HCT116 (cell line): ENCODE data around the gene ABCA1. TPM values are rescaled to one million over a fixed set of nuclear protein-coding genes. Genes with fewer than 3 reads are reported as not detected.

ENCODE experiments used
- ATAC-seq: fragments of 200-7000 bp; cut with Tn5 transposase; 2 replicates; pipeline ENCODE4 v1.9.1; 2020; ENCODE audit warnings: mild to moderate bottlenecking, moderate library complexity
- BruUV-seq: library from RNA; stranded (reverse); fragments of 400-500 nt; replicated peaks from 2 replicates; lab custom pipeline; 2021; lab: Mats Ljungman, UMichigan
- CTCF ChIA-PET: fragments of 300-600 bp; sonication (Branson Sonifier 250); formaldehyde crosslinking; loops from one replicate; lab custom pipeline; 2021; ENCODE audit warnings: antibody characterized with exemption; lab: Charles Lee
- POLR2A ChIA-PET: fragments of 300-600, 350-600 bp; sonication (Branson Sonifier 250); formaldehyde crosslinking; loops from one replicate; lab custom pipeline; 2021; ENCODE audit warnings: antibody characterized with exemption; lab: Charles Lee
- RAD21 ChIA-PET, 2 experiments: fragments of 300-600 bp; sonication (Branson Sonifier 250); formaldehyde crosslinking; loops; one replicate each; lab custom pipeline; 2023; ENCODE audit warnings: low total read pairs in 2 of 2; ENCODE audit not compliant: uncharacterized antibody in 2 of 2, unreplicated experiment in 2 of 2, low non-redundant PET in 1 of 2; lab: Charles Lee
- DNase-seq: peaks from one replicate; pipeline ENCODE4 v3.0.0-alpha.2; 2010; ENCODE audit warnings: low read depth, low spot score
- H2AFZ ChIP-seq: fragments of 200-600 bp; shearing (Covaris generic), sonication (generic); 2 replicates; pipeline ENCODE4 v1.6.1; 2017; ENCODE audit warnings: low read depth, mixed run types, mixed read lengths, antibody characterized with exemption, low read length; ENCODE audit not compliant: poor library complexity, severe bottlenecking
- H3K27ac ChIP-seq: 2 replicates; pipeline ENCODE4 v1.5.1; 2012; ENCODE audit warnings: low read depth, low read length
- H3K27me3 ChIP-seq: fragments of 200-600 bp; sonication (generic); 2 replicates; pipeline ENCODE4 v1.6.1; 2016; ENCODE audit warnings: mixed run types, low read length, mixed read lengths; ENCODE audit not compliant: insufficient read depth
- H3K36me3 ChIP-seq, 2 experiments: fragments of 200-500 bp in 1 of 2; fragments of 200-600 bp in 1 of 2; sonication (Bioruptor generic) in 1 of 2; sonication (generic) in 1 of 2; 2 replicates each; pipeline versions ENCODE4 v1.5.1 to v1.6.1; 2014 to 2016; ENCODE audit warnings: low read length in 2 of 2, inconsistent platforms in 1 of 2, mixed read lengths in 1 of 2, mixed run types in 1 of 2; ENCODE audit not compliant: insufficient read depth in 2 of 2, control insufficient read depth in 1 of 2
- H3K4me1 ChIP-seq, 2 experiments: fragments of 200-600 bp in 1 of 2; sonication (generic) in 1 of 2; 2 replicates each; pipeline versions ENCODE4 v1.5.1 to v1.6.1; 2012 to 2017; ENCODE audit warnings: low read length in 2 of 2, inconsistent platforms in 1 of 2, mild to moderate bottlenecking in 1 of 2, mixed read lengths in 1 of 2, mixed run types in 1 of 2, moderate library complexity in 1 of 2; ENCODE audit not compliant: insufficient read depth in 2 of 2, control insufficient read depth in 1 of 2
- H3K4me2 ChIP-seq: fragments of 200-600 bp; sonication (generic); 2 replicates; pipeline ENCODE4 v1.6.1; 2017; ENCODE audit warnings: mixed run types, low read length, mixed read lengths
- H3K4me3 ChIP-seq, 2 experiments: fragments of 200-600 bp in 1 of 2; sonication (generic) in 1 of 2; replicated peaks in 1 of 2; 2 replicates each; pipeline ENCODE4 v1.5.1; 2011 to 2016; ENCODE audit warnings: low read length in 2 of 2, control low read depth in 1 of 2, low read depth in 1 of 2, mild to moderate bottlenecking in 1 of 2, mixed read lengths in 1 of 2, mixed run types in 1 of 2
- H3K79me2 ChIP-seq: fragments of 200-600 bp; sonication (generic); 2 replicates; pipeline ENCODE4 v1.6.1; 2017; ENCODE audit warnings: mild to moderate bottlenecking, mixed run types, low read length, moderate library complexity, mixed read lengths; ENCODE audit not compliant: insufficient read depth
- H3K9ac ChIP-seq: fragments of 200-600 bp; sonication (generic); 2 replicates; pipeline ENCODE4 v1.6.1; 2016; ENCODE audit warnings: low read length, mixed read lengths
- H3K9me2 ChIP-seq: fragments of 200-600 bp; sonication (generic), shearing (Covaris generic); 2 replicates; pipeline ENCODE4 v1.6.1; 2017; ENCODE audit warnings: mixed run types, mild to moderate bottlenecking, moderate library complexity; ENCODE audit not compliant: insufficient read depth
- H3K9me3 ChIP-seq, 2 experiments: fragments of 200-500 bp in 1 of 2; fragments of 200-600 bp in 1 of 2; sonication (Bioruptor generic) in 1 of 2; sonication (generic) in 1 of 2; 2 replicates each; pipeline ENCODE4 v1.6.1; 2014 to 2017; ENCODE audit warnings: low read length in 2 of 2, mixed read lengths in 2 of 2, inconsistent platforms in 1 of 2, low read depth in 1 of 2, mild to moderate bottlenecking in 1 of 2, mixed run types in 1 of 2, moderate library complexity in 1 of 2; ENCODE audit not compliant: control insufficient read depth in 1 of 2, insufficient read depth in 1 of 2
- H4K20me1 ChIP-seq: fragments of 200-600 bp; sonication (generic), shearing (Covaris generic); 2 replicates; pipeline ENCODE4 v1.6.1; 2017; ENCODE audit warnings: mixed run types, mild to moderate bottlenecking, moderate library complexity; ENCODE audit not compliant: insufficient read depth
- CBX3 ChIP-seq: IDR thresholded peaks from 2 replicates; pipeline ENCODE4 v1.6.1; 2012; ENCODE audit warnings: low read depth
- CEBPB ChIP-seq: IDR thresholded peaks from 2 replicates; pipeline ENCODE4 v1.6.1; 2012; ENCODE audit warnings: low read depth
- EGR1 ChIP-seq: IDR thresholded peaks from 2 replicates; pipeline ENCODE4 v1.6.1; 2012; ENCODE audit warnings: low read depth
- EZH2 ChIP-seq: fragments of 200-600 bp; sonication (generic); IDR thresholded peaks from 2 replicates; pipeline ENCODE4 v1.6.1; 2017; ENCODE audit warnings: antibody characterized with exemption, mixed run types
- EZH2phosphoT487 ChIP-seq: fragments of 200-600 bp; IDR thresholded peaks from 2 replicates; pipeline ENCODE4 v1.6.1; 2018; ENCODE audit warnings: antibody characterized with exemption, borderline replicate concordance
- FOSL1 ChIP-seq: IDR thresholded peaks from 2 replicates; pipeline ENCODE4 v1.6.1; 2012; ENCODE audit warnings: low read depth
- POLR2A ChIP-seq: IDR thresholded peaks from 2 replicates; pipeline ENCODE4 v1.7.0; 2011; ENCODE audit warnings: borderline replicate concordance; ENCODE audit not compliant: insufficient read depth, insufficient read length; ENCODE audit errors: extremely low read depth
- SIN3A ChIP-seq: IDR thresholded peaks from 2 replicates; pipeline ENCODE4 v1.6.1; 2012; ENCODE audit warnings: low read depth
- SP1 ChIP-seq: IDR thresholded peaks from 2 replicates; pipeline ENCODE4 v1.6.1; 2012; ENCODE audit warnings: low read depth
- SRF ChIP-seq: IDR thresholded peaks from 2 replicates; pipeline ENCODE4 v1.6.1; 2012; ENCODE audit warnings: low read depth
- ZFX ChIP-seq: fragments of 450-650 bp; IDR thresholded peaks from 2 replicates; pipeline ENCODE4 v1.6.1; 2017
- ZNF274 ChIP-seq: fragments of 200-500 bp; sonication (Bioruptor generic); IDR thresholded peaks from 2 replicates; pipeline ENCODE4 v1.6.1; 2014; ENCODE audit warnings: mild to moderate bottlenecking, low read depth, low read length, inconsistent platforms
- intact Hi-C: fragments of 100-400 bp; cut with micrococcal nuclease; formaldehyde crosslinking; loops from 2 replicates; pipeline ENCODE4 v1.10.0; 2022
- total RNA-seq: library from RNA; stranded (reverse); gene quantifications from one replicate; pipeline ENCODE4 v1.2.1, GENCODE V29; 2021; ENCODE audit not compliant: unreplicated experiment
- TF ChIP-seq, protein P1 (sequence below): IDR thresholded peaks from 2 replicates; pipeline ENCODE4 v1.6.1; 2012
- TF ChIP-seq, protein P2 (sequence below), 3 experiments: fragments of 200-600 bp in 1 of 3; sonication (generic) in 1 of 3; IDR thresholded peaks in 2 of 3; conservative IDR thresholded peaks in 1 of 3; 2 replicates each; pipeline ENCODE4 v1.5.1; 2012 to 2017; ENCODE audit warnings: low read depth in 2 of 3, low read length in 2 of 3, antibody characterized with exemption in 1 of 3, borderline replicate concordance in 1 of 3, control low read depth in 1 of 3, mild to moderate bottlenecking in 1 of 3, mixed read lengths in 1 of 3, mixed run types in 1 of 3, moderate library complexity in 1 of 3; ENCODE audit not compliant: insufficient read depth in 1 of 3
- TF ChIP-seq, protein P3 (sequence below): IDR thresholded peaks from 2 replicates; pipeline ENCODE4 v1.6.1; 2011; ENCODE audit warnings: mild to moderate bottlenecking, low read length, moderate library complexity; ENCODE audit not compliant: insufficient replicate concordance; ENCODE audit errors: extremely low read depth

The ABCA1 gene
- total RNA-seq, 1 experiment from 2014 or later: 0.89 TPM

DNA sequence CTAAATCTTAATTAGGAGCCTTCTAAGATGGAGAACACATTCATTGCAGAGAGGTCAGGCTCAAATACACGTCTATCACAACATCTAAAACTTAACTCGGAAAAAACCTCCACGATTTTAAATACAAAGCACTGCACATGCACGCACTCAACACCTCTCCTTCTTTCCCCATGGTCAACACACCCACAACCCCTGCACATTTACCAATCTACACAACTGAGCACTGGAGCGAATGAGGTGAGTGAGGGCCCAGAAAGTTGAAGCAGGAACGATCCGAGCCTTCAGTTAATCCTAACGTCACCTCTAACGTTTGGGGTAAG, 180.8 kb downstream of the ABCA1 start:
- Histone ChIP-seq H3K36me3 (no peaks in the 10 kb centered on the region), H3K9ac (peak overlapping the region; percentile 69), H3K9me2 (no peaks in the 10 kb centered on the region), H3K4me1 (peaks cover 3 to 10% of the 10 kb centered on the region in 2 experiments; a peak in 3 of 4 replicates), H3K27me3 (no peaks in the 10 kb centered on the region), H3K4me2 (peak overlapping the region; percentile 88), H4K20me1 (no peaks in the 10 kb centered on the region), H3K9me3 (no peaks in the 10 kb centered on the region)
- intact Hi-C loops: no loop called here
- BruUV-seq: no TSS peak
- ChIA-PET POLR2A (interaction anchor here (1.0 kb wide), 1 partner anchor 33 kb away, joined by 3 read pairs; no protein-coding TSS in a partner anchor), CTCF (no interaction called here)
- ATAC-seq: peak; percentile 43
- TF ChIP-seq, protein P1, sequence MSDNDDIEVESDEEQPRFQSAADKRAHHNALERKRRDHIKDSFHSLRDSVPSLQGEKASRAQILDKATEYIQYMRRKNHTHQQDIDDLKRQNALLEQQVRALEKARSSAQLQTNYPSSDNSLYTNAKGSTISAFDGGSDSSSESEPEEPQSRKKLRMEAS: 0 out of 2 replicates have a peak, but pooled peaks have one; percentile 46
- no peak for TF ChIP-seq ZFX
- TF ChIP-seq, all 23 proteins: peak for 1
- H2AFZ ChIP-seq: peak overlapping the region; percentile 73
- H3K79me2 ChIP-seq: no peaks in the 10 kb centered on the region
- RAD21 ChIA-PET: no interaction called here
- peak overlapping the region; percentile 51 for H3K27ac ChIP-seq
- H3K4me3 ChIP-seq: peak overlapping the region; percentile 71 to 78
- DNase-seq: no peak

- Histone ChIP-seq H3K9me2 (no peaks in the 10 kb centered on the region), H3K4me1 (peaks cover 3 to 10% of the 10 kb centered on the region in 2 experiments; a peak in 3 of 4 replicates), H3K4me2 (peak overlapping the region; percentile 88), H2AFZ (peak overlapping the region; percentile 73), H3K27ac (no peak overlapping the region), H3K9me3 (no peaks in the 10 kb centered on the region), H3K36me3 (no peaks in the 10 kb centered on the region), H4K20me1 (no peaks in the 10 kb centered on the region), H3K27me3 (no peaks in the 10 kb centered on the region), H3K9ac (peak overlapping the region; percentile 69), H3K79me2 (no peaks in the 10 kb centered on the region), H3K4me3 (peak overlapping the region; percentile 71 to 78)
- ChIA-PET RAD21 (no interaction called here), CTCF (no interaction called here), POLR2A (no interaction called here)
- intact Hi-C loops: no loop called here
- no TSS peak for BruUV-seq
- TF ChIP-seq EZH2phosphoT487 (no peak), EGR1 (no peak), SRF (no peak), CBX3 (no peak), FOSL1 (no peak), SP1 (no peak), EZH2 (no peak), POLR2A (no peak), ZNF274 (no peak), SIN3A (no peak), CEBPB (no peak)
- TF ChIP-seq, protein P2, sequence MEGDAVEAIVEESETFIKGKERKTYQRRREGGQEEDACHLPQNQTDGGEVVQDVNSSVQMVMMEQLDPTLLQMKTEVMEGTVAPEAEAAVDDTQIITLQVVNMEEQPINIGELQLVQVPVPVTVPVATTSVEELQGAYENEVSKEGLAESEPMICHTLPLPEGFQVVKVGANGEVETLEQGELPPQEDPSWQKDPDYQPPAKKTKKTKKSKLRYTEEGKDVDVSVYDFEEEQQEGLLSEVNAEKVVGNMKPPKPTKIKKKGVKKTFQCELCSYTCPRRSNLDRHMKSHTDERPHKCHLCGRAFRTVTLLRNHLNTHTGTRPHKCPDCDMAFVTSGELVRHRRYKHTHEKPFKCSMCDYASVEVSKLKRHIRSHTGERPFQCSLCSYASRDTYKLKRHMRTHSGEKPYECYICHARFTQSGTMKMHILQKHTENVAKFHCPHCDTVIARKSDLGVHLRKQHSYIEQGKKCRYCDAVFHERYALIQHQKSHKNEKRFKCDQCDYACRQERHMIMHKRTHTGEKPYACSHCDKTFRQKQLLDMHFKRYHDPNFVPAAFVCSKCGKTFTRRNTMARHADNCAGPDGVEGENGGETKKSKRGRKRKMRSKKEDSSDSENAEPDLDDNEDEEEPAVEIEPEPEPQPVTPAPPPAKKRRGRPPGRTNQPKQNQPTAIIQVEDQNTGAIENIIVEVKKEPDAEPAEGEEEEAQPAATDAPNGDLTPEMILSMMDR (IDR thresholded peaks at IDR 0.05 in 2 of 3, conservative IDR thresholded peaks at IDR 0.05 in 1 of 3; ENCODE audit: borderline replicate concordance in 1 of 3, insufficient read depth in 1 of 3, low read depth in 2 of 3, low read length in 2 of 3): no peak
- TF ChIP-seq, protein P3, sequence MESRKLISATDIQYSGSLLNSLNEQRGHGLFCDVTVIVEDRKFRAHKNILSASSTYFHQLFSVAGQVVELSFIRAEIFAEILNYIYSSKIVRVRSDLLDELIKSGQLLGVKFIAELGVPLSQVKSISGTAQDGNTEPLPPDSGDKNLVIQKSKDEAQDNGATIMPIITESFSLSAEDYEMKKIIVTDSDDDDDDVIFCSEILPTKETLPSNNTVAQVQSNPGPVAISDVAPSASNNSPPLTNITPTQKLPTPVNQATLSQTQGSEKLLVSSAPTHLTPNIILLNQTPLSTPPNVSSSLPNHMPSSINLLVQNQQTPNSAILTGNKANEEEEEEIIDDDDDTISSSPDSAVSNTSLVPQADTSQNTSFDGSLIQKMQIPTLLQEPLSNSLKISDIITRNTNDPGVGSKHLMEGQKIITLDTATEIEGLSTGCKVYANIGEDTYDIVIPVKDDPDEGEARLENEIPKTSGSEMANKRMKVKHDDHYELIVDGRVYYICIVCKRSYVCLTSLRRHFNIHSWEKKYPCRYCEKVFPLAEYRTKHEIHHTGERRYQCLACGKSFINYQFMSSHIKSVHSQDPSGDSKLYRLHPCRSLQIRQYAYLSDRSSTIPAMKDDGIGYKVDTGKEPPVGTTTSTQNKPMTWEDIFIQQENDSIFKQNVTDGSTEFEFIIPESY: no peak
- TF ChIP-seq, protein P1: no peak
- ATAC-seq (no peak), DNase-seq (no peak)
These were observed 181.2 kb downstream of the ABCA1 start for GRCh38 chr9:104746798-104747197.
